ENCODE results near the gene PPP3R1.

The PPP3R1 gene

GRCh38 chr2:68230241-68231060, 21.9 kb downstream of the PPP3R1 start:
- no peak for DNase-seq

DNA sequence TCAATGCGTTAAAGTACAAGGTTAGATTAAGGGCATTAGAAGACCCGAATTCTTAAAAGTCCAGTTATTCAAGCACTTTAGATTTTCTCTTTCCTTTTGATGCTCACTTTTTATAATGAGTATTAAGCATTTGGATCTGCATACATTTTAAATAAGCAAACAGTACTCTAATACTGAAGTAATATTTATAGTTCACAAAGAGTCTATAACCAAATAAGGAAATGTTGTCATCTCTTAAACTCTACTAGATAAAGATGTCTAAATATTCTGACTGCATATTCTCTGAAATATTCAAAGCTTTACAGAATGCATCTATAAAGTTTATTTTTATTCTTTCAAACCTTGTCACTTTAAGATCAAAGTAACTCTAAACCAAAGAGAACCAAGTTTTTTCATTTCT, 25.5 kb downstream of the PPP3R1 start:
- DNase-seq, result no peak

DNA sequence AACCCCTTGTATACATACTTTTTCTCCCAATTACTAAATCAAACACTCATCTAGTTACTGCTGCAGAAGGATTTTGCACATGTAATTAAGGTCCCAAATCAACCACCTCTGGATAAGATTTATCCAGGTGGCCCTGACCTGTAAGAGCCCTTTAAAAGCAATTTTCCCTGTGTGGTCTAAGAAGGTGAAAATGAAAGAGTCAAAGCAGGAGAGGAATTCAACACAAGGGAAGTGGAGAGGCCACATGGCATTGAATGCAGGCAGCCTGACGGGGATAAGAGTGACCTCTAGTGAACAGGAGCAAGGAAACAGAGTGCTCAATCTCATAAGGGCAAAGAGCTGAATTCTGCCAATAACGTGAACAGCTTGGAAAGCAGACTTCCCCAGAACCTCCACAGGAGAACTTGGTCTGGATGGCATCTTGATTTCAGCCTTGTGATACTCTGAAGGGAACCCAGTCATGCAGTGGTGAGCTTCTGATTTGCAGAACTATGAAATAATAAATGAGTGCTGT, 27.2 kb downstream of the PPP3R1 start:
- DNase-seq, result peak; percentile 50

- DNase-seq, result no peak
Observed at GRCh38 chr2:68223419-68223818, 28.9 kb downstream of the PPP3R1 start.

DNA sequence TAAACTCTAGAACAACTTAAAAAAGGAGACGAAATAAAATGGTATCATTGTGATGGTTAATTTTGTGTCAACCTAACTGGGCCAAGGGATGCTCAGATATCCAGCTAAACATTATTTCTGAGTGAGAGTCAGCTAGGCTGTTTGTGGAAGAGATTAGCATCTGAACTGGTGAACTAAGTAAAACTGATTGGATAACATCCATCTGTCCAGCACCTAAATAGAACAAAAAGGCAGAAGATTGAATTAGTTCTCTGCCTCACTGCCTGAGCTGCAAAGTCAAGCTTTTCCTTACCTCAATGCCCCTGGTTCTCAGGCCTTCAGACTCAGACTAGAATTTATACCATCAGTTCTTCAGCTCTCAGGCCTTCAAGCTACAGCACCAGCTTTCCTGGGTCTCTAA, 30.0 kb downstream of the PPP3R1 start:
- DNase-seq, result no peak

DNA sequence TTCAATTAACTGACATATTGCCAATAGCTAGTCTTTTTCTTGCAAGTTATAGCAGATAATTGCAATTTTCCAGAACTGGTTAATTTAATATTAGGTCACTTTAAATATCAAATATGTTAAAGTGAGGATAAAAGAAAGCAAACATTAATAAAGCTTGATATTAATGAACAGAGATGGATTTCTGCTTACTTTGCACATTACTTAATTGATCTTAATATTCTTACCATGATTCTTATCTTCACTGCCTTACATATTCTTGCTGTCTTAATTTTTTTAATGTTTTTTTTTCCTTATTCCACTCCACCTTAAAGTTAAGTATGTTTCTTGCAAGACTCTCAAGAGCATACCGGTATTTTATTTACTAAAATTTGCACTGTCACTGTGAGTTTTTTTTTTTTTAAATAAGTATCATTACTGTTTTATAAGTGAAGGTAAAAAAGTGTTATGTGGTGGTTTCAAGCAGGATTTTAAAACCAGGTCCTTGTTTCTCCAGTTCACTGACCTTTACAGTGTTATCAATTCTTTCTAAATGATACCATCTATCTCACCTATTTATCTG, 33.9 kb downstream of the PPP3R1 start:
- DNase-seq, result no peak

DNA sequence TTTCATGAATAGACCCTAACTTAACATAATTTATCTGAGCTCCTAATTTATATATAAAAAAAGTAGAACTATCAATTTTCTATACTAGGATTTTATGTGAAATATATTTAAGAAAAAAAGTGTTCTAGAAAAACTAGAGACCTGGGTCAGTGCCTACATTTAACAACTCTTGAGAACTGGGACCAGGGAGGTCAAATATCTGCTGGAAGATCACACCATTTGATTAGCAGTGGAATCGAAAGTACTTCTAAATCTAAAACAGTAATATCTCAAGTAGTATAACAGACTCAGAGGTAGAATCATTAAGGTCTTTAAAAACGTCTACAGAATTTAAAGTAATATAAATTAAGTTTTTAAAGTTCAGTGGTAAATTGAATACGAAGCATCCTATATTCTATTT, 34.6 kb downstream of the PPP3R1 start:
- DNase-seq, result no peak

- no peak for DNase-seq
Observed at GRCh38 chr2:68216454-68217310, 35.6 kb downstream of the PPP3R1 start.

GRCh38 chr2:68214381-68214780, 38.0 kb downstream of the PPP3R1 start:
- DNase-seq, result no peak

- DNase-seq, result no peak
Observed at GRCh38 chr2:68206793-68207192, 45.5 kb downstream of the PPP3R1 start.

DNA sequence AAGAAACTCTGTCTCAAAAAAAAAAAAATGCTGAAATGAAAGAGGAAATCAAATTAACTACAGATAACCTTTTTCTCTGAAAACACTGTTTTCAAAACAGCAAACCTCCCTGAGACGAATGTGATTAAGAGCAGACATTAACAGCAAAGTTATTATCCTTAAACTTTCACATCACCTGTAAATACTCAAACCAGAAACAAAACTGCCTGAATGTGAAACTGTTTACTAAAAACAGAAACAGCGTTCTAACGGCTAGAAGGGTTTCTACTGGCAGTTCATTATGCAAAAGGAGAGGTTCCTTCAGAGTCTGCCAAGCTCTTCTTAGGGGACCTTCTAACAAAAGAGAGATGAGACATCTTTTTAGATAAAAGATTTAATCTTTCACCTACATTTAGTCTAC, 48.7 kb downstream of the PPP3R1 start:
- DNase-seq, result peak; percentile 42

DNA sequence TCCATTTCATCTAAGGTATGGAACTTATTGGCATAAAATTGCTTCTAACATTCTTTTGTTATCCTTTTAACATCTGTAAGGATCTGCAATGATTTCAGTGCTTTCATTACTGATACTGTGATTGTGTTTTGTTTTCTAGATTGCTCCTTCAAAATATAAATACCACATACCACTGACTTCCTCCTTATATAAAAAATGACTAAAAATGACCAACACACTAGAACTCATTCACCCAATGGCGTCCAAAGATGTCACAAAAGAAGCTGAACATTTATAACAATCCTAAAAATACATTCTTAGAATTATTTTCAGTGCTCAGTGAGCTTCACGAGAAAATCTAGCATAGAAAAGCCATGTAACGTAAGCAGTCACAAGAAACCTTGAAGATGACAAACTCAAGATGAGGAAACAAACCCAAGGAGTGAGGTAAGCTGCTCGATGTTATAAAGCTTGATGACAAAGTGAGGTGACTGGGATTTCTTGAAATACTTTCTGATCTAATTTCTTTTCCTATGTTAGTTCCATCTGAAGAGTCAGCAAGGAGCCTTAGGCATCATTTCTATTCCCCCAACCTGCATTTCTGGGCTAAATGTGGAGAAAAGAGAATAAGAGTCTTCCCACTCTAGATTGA, 52.1 kb downstream of the PPP3R1 start:
- no peak for DNase-seq

GRCh38 chr2:68196120-68196716, 56.1 kb downstream of the PPP3R1 start:
- DNase-seq, result peak; percentile 65

GRCh38 chr2:68195096-68195495, 57.2 kb downstream of the PPP3R1 start:
- DNase-seq, result no peak

- DNase-seq, result no peak
Observed at GRCh38 chr2:68193787-68194372, 58.5 kb downstream of the PPP3R1 start.

DNA sequence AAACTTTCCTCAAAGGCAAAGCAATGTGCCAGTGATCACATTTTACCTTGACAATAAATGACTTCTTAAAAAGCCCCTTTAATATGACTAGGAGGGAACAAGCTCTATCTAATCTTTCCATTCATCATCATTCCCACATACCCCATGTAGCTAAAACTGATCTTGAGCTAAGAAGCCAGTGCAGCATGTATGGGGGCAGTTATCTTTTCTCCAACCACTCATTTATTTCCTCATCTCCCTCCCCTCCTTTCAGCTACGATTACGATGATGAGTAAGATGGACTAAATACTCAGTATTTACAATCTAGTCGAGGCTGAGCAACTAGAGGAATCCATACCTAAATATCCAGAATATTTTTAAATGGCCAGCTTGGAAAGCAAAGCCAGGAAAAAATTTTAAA, 59.2 kb downstream of the PPP3R1 start:
- no peak for DNase-seq

GRCh38 chr2:68190991-68191731, 61.2 kb downstream of the PPP3R1 start:
- no peak for DNase-seq

DNA sequence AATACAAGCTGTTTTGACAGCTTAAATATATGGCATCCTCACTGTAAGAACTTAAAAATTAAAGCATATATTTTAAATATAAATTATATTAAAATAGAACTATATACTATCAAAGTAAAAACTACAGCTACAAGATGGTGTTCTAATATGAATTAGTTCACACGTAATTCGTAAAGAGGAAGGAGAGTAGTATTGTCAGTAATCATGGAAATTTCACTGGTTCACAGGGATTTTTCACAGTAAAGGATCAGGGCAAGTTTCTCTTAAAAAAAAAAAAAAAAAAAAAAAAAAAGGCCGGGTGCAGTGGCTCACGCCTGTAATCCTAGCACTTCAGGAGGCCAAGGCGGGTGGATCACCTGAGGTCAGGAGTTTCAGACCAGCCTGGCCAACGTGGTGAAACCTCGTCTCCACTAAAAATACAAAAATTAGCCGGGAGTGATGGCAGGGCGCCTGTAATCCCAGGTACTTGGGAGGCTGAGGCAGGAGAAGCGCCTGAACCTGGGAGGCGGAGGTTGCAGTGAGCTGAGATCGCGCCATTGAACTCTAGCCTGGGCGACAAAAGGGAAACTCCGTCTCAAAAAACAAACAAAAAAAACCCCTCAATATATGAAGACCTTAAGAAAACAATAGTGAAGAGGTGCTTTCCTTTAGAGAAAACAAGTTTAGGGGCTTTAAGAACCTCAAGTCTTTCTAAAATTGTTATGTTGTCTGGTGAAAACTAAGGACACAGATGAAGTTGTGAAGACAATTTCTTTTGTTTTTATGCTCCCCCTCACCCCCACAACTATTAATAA, 62.1 kb downstream of the PPP3R1 start:
- DNase-seq, result peak; percentile 30

GRCh38 chr2:68188831-68189230, 63.5 kb downstream of the PPP3R1 start:
- peak; percentile 31 for DNase-seq

- no peak for DNase-seq
Observed at GRCh38 chr2:68187329-68187728, 65.0 kb downstream of the PPP3R1 start.
